H9 (cell line): ENCODE results near the gene LYRM2. TPM values are rescaled to one million over a fixed set of nuclear protein-coding genes. Genes with fewer than 3 reads are reported as not detected.

Source experiments
- DNase-seq: peaks from one replicate; pipeline ENCODE4 v3.0.0-alpha.2; 2017
- H2AFZ ChIP-seq: one replicate; pipeline ENCODE4 v1.6.1; 2013; ENCODE audit warnings: mild to moderate bottlenecking, low read length, control low read depth, moderate library complexity
- H2AK5ac ChIP-seq: 2 replicates; pipeline ENCODE4 v1.6.1; 2013; ENCODE audit warnings: low read length, control low read depth, mixed read lengths; ENCODE audit not compliant: insufficient read length
- H2BK120ac ChIP-seq: one replicate; pipeline ENCODE4 v1.6.1; 2013; ENCODE audit warnings: low read depth, mild to moderate bottlenecking, low read length, control low read depth, inconsistent platforms; ENCODE audit not compliant: poor library complexity, severe bottlenecking
- H2BK12ac ChIP-seq: 2 replicates; pipeline ENCODE4 v1.6.1; 2013; ENCODE audit warnings: low read length, control low read depth, mixed read lengths, low read depth; ENCODE audit not compliant: insufficient read length
- H2BK15ac ChIP-seq: 2 replicates; pipeline ENCODE4 v1.6.1; 2013; ENCODE audit warnings: low read depth, low read length, control low read depth
- H2BK20ac ChIP-seq: one replicate; pipeline ENCODE4 v1.6.1; 2013; ENCODE audit warnings: low read depth, mild to moderate bottlenecking, low read length, control low read depth, inconsistent platforms; ENCODE audit not compliant: poor library complexity, severe bottlenecking
- H2BK5ac ChIP-seq: 2 replicates; pipeline ENCODE4 v1.6.1; 2013; ENCODE audit warnings: low read length, control low read depth, mixed read lengths; ENCODE audit not compliant: insufficient read length
- H3K14ac ChIP-seq: 2 replicates; pipeline ENCODE4 v1.6.1; 2013; ENCODE audit warnings: low read length, control low read depth; ENCODE audit not compliant: insufficient read depth
- H3K18ac ChIP-seq: 2 replicates; pipeline ENCODE4 v1.6.1; 2013; ENCODE audit warnings: low read depth, mild to moderate bottlenecking, mixed read lengths, low read length, control low read depth; ENCODE audit not compliant: insufficient read length
- H3K23ac ChIP-seq: 2 replicates; pipeline ENCODE4 v1.6.1; 2013; ENCODE audit warnings: low read length, control low read depth, mixed read lengths, low read depth; ENCODE audit not compliant: insufficient read length
- H3K23me2 ChIP-seq: 2 replicates; pipeline ENCODE4 v1.6.1; 2013; ENCODE audit warnings: low read depth, mild to moderate bottlenecking, mixed read lengths, low read length, control low read depth; ENCODE audit not compliant: insufficient read length, poor library complexity, severe bottlenecking
- H3K27ac ChIP-seq: 2 replicates; pipeline ENCODE4 v1.5.1; 2013; ENCODE audit warnings: low read length, control low read depth, mixed read lengths, low read depth; ENCODE audit not compliant: insufficient read length
- H3K27me3 ChIP-seq: 2 replicates; pipeline ENCODE4 v1.6.1; 2013; ENCODE audit warnings: low read length, control low read depth, inconsistent platforms; ENCODE audit not compliant: insufficient read depth
- H3K4ac ChIP-seq: 2 replicates; pipeline ENCODE4 v1.6.1; 2013; ENCODE audit warnings: low read depth, mild to moderate bottlenecking, control low read depth, inconsistent platforms, low read length, moderate library complexity
- H3K4me1 ChIP-seq: 2 replicates; pipeline ENCODE4 v1.6.1; 2013; ENCODE audit warnings: low read length, control low read depth, inconsistent platforms; ENCODE audit not compliant: insufficient read depth
- H3K4me2 ChIP-seq: 2 replicates; pipeline ENCODE4 v1.6.1; 2013; ENCODE audit warnings: low read length, control low read depth, mixed read lengths; ENCODE audit not compliant: insufficient read length, insufficient read depth
- H3K56ac ChIP-seq: 2 replicates; pipeline ENCODE4 v1.6.1; 2013; ENCODE audit warnings: low read depth, mild to moderate bottlenecking, mixed read lengths, low read length, control low read depth; ENCODE audit not compliant: insufficient read length
- H3K79me1 ChIP-seq: 2 replicates; pipeline ENCODE4 v1.6.1; 2013; ENCODE audit warnings: low read depth, mild to moderate bottlenecking, moderate library complexity, low read length, control low read depth, inconsistent platforms; ENCODE audit not compliant: insufficient read depth, poor library complexity, severe bottlenecking
- H3K79me2 ChIP-seq: 2 replicates; pipeline ENCODE4 v1.6.1; 2013; ENCODE audit warnings: low read length, control low read depth, inconsistent platforms; ENCODE audit not compliant: insufficient read depth
- H3K9ac ChIP-seq: 2 replicates; pipeline ENCODE4 v1.6.1; 2013; ENCODE audit warnings: low read length, control low read depth, mixed read lengths; ENCODE audit not compliant: insufficient read length; ENCODE audit errors: extremely low read depth
- H3K9me3 ChIP-seq: one replicate; pipeline ENCODE4 v1.6.1; 2013; ENCODE audit warnings: low read depth, low read length, inconsistent platforms; ENCODE audit not compliant: control insufficient read depth
- H3T11ph ChIP-seq: one replicate; pipeline ENCODE4 v1.6.1; 2013; ENCODE audit warnings: mild to moderate bottlenecking, low read length, control low read depth, inconsistent platforms
- H4K20me1 ChIP-seq: one replicate; pipeline ENCODE4 v1.6.1; 2013; ENCODE audit not compliant: control insufficient read depth, insufficient read length, insufficient read depth
- H4K5ac ChIP-seq: 2 replicates; pipeline ENCODE4 v1.6.1; 2013; ENCODE audit warnings: low read depth, mild to moderate bottlenecking, mixed read lengths, low read length, control low read depth; ENCODE audit not compliant: insufficient read length
- H4K8ac ChIP-seq: replicated peaks from 2 replicates; pipeline ENCODE4 v1.6.1; 2013; ENCODE audit warnings: low read length, control low read depth, mixed read lengths, low read depth; ENCODE audit not compliant: insufficient read length
- H4K91ac ChIP-seq: 2 replicates; pipeline ENCODE4 v1.6.1; 2013; ENCODE audit warnings: low read depth, mild to moderate bottlenecking, moderate library complexity, mixed read lengths, low read length, control low read depth; ENCODE audit not compliant: insufficient read length
- H3K27ac Mint-ChIP-seq, 3 experiments: 2 replicates in 2 of 3; 3 replicates in 1 of 3; pipeline ENCODE4 v1.8.0; 2020 to 2021; ENCODE audit warnings: mixed read lengths in 3 of 3, mild to moderate bottlenecking in 1 of 3, moderate library complexity in 1 of 3
- H3K27me3 Mint-ChIP-seq: 2 replicates; pipeline ENCODE4 v1.8.0; 2021; ENCODE audit warnings: low read depth, mild to moderate bottlenecking, moderate library complexity, mixed read lengths
- H3K36me3 Mint-ChIP-seq, 3 experiments: 2 replicates in 2 of 3; 3 replicates in 1 of 3; pipeline ENCODE4 v1.8.0; 2020 to 2021; ENCODE audit warnings: low read depth in 3 of 3, mixed read lengths in 3 of 3; ENCODE audit not compliant: insufficient read depth in 1 of 3
- H3K4me1 Mint-ChIP-seq, 2 experiments: 2 replicates each; pipeline ENCODE4 v1.8.0; 2020; ENCODE audit warnings: mixed read lengths in 2 of 2
- H3K4me3 Mint-ChIP-seq, 2 experiments: 2 replicates in 1 of 2; 3 replicates in 1 of 2; pipeline ENCODE4 v1.8.0; 2020 to 2021; ENCODE audit warnings: mild to moderate bottlenecking in 2 of 2, mixed read lengths in 2 of 2, moderate library complexity in 1 of 2
- H3K9me3 Mint-ChIP-seq, 2 experiments: 2 replicates in 1 of 2; 3 replicates in 1 of 2; pipeline ENCODE4 v1.8.0; 2020; ENCODE audit warnings: mild to moderate bottlenecking in 2 of 2, mixed read lengths in 2 of 2, moderate library complexity in 1 of 2
- WGBS: extraction: QIAGEN DNeasy Blood & Tissue Kit; methylation state at CpG from one replicate; pipeline ENCODE4 v1.1.7; 2013; ENCODE audit warnings: missing lambda C conversion rate, low lambda C conversion rate, mixed read lengths; ENCODE audit not compliant: insufficient read length; ENCODE audit errors: extremely low coverage; 5-methylcytosine and 5-hydroxymethylcytosine counted together
- total RNA-seq: library from RNA; stranded (reverse); gene quantifications from 2 replicates; pipeline ENCODE4 v1.2.1, GENCODE V29; 2021
- TF ChIP-seq, protein P1 (sequence below): fragments of 200-600 bp; sonication (generic); conservative IDR thresholded peaks from 3 replicates; pipeline ENCODE4 v1.8.0; 2021; ENCODE audit warnings: antibody characterized with exemption, mild to moderate bottlenecking

Gene LYRM2
- total RNA-seq, 1 experiment from 2014 or later, result 29.8 TPM

GRCh38 chr6:89657445-89658158 lies 19.1 kb upstream of the LYRM2 start:
- H2BK15ac ChIP-seq, result no peak overlapping the region
- H2BK12ac ChIP-seq, result no peak overlapping the region
- no peaks in the 10 kb centered on the region for H3K27me3 ChIP-seq
- no peak for DNase-seq
- H3K56ac ChIP-seq, result no peak overlapping the region
- no peak overlapping the region for H3K14ac ChIP-seq
- H4K8ac ChIP-seq, result no peak overlapping the region
- H3K4ac ChIP-seq, result no peak overlapping the region
- H3K23me2 ChIP-seq, result no peaks in the 10 kb centered on the region
- H3K4me1 ChIP-seq, result no peaks in the 10 kb centered on the region
- H2BK20ac ChIP-seq, result no peak overlapping the region
- no peak overlapping the region for H3T11ph ChIP-seq
- no peak overlapping the region for H3K9ac ChIP-seq
- H3K18ac ChIP-seq, result no peak overlapping the region
- no peak overlapping the region for H4K91ac ChIP-seq
- no peak overlapping the region for H2AK5ac ChIP-seq
- H3K4me2 ChIP-seq, result no peak overlapping the region
- no peaks in the 10 kb centered on the region for H3K79me2 ChIP-seq
- H2BK5ac ChIP-seq, result no peak overlapping the region
- WGBS, result no CpG with 5 or more reads among the region's 13 CpGs
- H3K9me3 Mint-ChIP-seq, result no peaks in the 10 kb centered on the region
- H2BK120ac ChIP-seq, result no peak overlapping the region
- H3K9me3 ChIP-seq, result no peaks in the 10 kb centered on the region
- no peak overlapping the region for H3K27ac ChIP-seq
- no peak overlapping the region for H4K5ac ChIP-seq
- no peak overlapping the region for H2AFZ ChIP-seq
- no peaks in the 10 kb centered on the region for H3K79me1 ChIP-seq
- no peak overlapping the region for H3K27ac Mint-ChIP-seq
- H3K4me3 Mint-ChIP-seq, result no peak overlapping the region
- no peaks in the 10 kb centered on the region for H4K20me1 ChIP-seq
- no peaks in the 10 kb centered on the region for H3K4me1 Mint-ChIP-seq
- H3K27me3 Mint-ChIP-seq, result no peaks in the 10 kb centered on the region
- no peak overlapping the region for H3K23ac ChIP-seq
- H3K36me3 Mint-ChIP-seq, result peaks cover 66 to 90% (median 74%) of the 10 kb centered on the region in 3 experiments
- TF ChIP-seq, protein P1, sequence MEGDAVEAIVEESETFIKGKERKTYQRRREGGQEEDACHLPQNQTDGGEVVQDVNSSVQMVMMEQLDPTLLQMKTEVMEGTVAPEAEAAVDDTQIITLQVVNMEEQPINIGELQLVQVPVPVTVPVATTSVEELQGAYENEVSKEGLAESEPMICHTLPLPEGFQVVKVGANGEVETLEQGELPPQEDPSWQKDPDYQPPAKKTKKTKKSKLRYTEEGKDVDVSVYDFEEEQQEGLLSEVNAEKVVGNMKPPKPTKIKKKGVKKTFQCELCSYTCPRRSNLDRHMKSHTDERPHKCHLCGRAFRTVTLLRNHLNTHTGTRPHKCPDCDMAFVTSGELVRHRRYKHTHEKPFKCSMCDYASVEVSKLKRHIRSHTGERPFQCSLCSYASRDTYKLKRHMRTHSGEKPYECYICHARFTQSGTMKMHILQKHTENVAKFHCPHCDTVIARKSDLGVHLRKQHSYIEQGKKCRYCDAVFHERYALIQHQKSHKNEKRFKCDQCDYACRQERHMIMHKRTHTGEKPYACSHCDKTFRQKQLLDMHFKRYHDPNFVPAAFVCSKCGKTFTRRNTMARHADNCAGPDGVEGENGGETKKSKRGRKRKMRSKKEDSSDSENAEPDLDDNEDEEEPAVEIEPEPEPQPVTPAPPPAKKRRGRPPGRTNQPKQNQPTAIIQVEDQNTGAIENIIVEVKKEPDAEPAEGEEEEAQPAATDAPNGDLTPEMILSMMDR, result no peak
